Colonic mucosa (tissue), 4 donors: ENCODE measurements around the gene APCDD1L. TPM values are rescaled to one million over a fixed set of nuclear protein-coding genes. Genes with fewer than 3 reads are reported as not detected.

ENCODE experiments used
- DNase-seq: peaks from one replicate; pipeline ENCODE4 v3.0.0-alpha.2; 2020
- H3K27ac ChIP-seq: fragments of 200-600 bp; one replicate; pipeline ENCODE4 v1.8.0; 2021
- H3K27me3 ChIP-seq: fragments of 200-600 bp; one replicate; pipeline ENCODE4 v1.8.0; 2021
- H3K36me3 ChIP-seq: fragments of 200-600 bp; one replicate; pipeline ENCODE4 v1.8.0; 2021
- H3K4me1 ChIP-seq: fragments of 200-600 bp; one replicate; pipeline ENCODE4 v1.8.0; 2021; ENCODE audit warnings: mild to moderate bottlenecking
- H3K4me3 ChIP-seq: fragments of 200-600 bp; one replicate; pipeline ENCODE4 v1.8.0; 2021
- H3K9ac ChIP-seq, 2 donors: one replicate each; pipeline ENCODE4 v1.7.0; 2013; ENCODE audit warnings: control low read depth in 2 of 2, low read depth in 2 of 2, low read length in 2 of 2
- H3K9me3 ChIP-seq: fragments of 200-600 bp; one replicate; pipeline ENCODE4 v1.8.0; 2021
- CTCF ChIP-seq: fragments of 200-600 bp; IDR thresholded peaks from one replicate; pipeline ENCODE4 v1.8.0; 2022; ENCODE audit warnings: antibody characterized with exemption, mild to moderate bottlenecking
- intact Hi-C: fragments of 100-400 bp; cut with DNase I; formaldehyde crosslinking; loops from one replicate; pipeline ENCODE4 v1.14.1; 2022
- total RNA-seq, 2 donors: library from RNA; stranded (reverse); fragmentation: NEBNext Ultra II Directional in 1 of 2; extraction: Animal tissue kit (Norgen Biotek cat#: 25700) in 1 of 2; gene quantifications; one replicate each; pipeline ENCODE4 v1.2.1, GENCODE V29; 2021
- donor health status: healthy.
- donor health status: DM: no; HTN: no; CAD: no.
- donor health status: DM: no; HTN: no; CAD: no.

The APCDD1L gene
- total RNA-seq, 2 donors from 2014 or later: 0.32 to 1.0 TPM

DNA sequence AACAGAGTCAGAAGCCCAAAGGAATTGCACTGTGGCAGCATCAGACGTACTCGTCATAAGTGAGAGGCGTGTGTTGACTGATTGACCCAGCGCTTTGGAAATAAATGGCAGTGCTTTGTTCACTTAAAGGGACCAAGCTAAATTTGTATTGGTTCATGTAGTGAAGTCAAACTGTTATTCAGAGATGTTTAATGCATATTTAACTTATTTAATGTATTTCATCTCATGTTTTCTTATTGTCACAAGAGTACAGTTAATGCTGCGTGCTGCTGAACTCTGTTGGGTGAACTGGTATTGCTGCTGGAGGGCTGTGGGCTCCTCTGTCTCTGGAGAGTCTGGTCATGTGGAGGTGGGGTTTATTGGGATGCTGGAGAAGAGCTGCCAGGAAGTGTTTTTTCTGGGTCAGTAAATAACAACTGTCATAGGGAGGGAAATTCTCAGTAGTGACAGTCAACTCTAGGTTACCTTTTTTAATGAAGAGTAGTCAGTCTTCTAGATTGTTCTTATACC is 70.4 kb downstream of the APCDD1L start:
- no peak for TF ChIP-seq CTCF
- Histone ChIP-seq H3K36me3 (no peaks in the 10 kb centered on the region), H3K4me1 (no peaks in the 10 kb centered on the region), H3K9me3 (no peaks in the 10 kb centered on the region), H3K27me3 (no peaks in the 10 kb centered on the region), H3K27ac (no peak overlapping the region), H3K9ac (no peak overlapping the region), H3K4me3 (no peak overlapping the region)
- intact Hi-C loops: loop anchor here (5.0 kb wide), 2 partner anchors 52 to 208 kb away; no protein-coding TSS in a partner anchor
- DNase-seq: no peak

- Histone ChIP-seq H3K27ac (no peak overlapping the region), H3K9me3 (no peaks in the 10 kb centered on the region), H3K36me3 (no peaks in the 10 kb centered on the region), H3K9ac (no peak overlapping the region), H3K4me1 (no peaks in the 10 kb centered on the region), H3K4me3 (no peak overlapping the region), H3K27me3 (no peaks in the 10 kb centered on the region)
- DNase-seq: no peak
- TF ChIP-seq CTCF: no peak
- intact Hi-C loops: no loop called here
Observed at GRCh38 chr20:58441723-58442122, 73.5 kb downstream of the APCDD1L start.

DNA sequence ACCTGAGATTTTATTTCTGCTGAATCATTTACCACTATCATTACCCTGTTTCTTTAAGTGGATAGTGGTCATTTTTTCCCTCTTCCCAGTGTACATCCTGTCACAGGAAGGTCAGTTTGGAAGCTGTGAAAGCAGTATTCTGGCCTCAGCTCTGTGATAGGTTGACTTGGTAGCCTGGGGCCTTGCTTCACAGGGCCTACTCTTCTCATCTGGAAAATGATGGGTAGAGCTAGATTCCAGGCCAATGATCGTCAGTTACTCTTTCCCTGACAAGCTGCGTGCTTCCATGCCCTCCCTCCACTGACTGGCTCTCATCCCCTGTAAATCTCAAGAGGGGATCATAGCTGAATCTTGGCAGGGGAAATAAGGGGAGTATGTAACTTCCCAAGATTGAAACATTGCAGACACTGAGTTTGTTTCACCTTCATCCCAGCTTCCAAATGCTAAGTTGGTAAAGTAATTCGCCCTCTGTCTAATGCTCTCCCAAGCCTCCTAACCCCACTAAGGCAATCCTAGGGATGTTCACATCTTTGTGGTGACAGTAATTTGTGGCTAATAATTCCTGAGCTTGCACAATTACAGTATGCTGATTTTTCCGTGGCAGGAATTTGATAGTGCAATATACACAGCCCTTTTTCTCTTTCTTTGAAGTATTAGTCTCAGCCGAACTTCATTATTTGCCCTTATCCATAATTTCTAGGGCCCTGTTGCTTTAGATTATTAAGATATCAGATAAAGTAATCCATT is 75.0 kb downstream of the APCDD1L start:
- H3K27ac ChIP-seq: no peak overlapping the region
- no peaks in the 10 kb centered on the region for H3K27me3 ChIP-seq
- H3K36me3 ChIP-seq: no peaks in the 10 kb centered on the region
- no peak for TF ChIP-seq CTCF
- DNase-seq: no peak
- H3K9me3 ChIP-seq: no peaks in the 10 kb centered on the region
- no peak overlapping the region for H3K9ac ChIP-seq
- no peak overlapping the region for H3K4me3 ChIP-seq
- no peaks in the 10 kb centered on the region for H3K4me1 ChIP-seq
- intact Hi-C loops: no loop called here

DNA sequence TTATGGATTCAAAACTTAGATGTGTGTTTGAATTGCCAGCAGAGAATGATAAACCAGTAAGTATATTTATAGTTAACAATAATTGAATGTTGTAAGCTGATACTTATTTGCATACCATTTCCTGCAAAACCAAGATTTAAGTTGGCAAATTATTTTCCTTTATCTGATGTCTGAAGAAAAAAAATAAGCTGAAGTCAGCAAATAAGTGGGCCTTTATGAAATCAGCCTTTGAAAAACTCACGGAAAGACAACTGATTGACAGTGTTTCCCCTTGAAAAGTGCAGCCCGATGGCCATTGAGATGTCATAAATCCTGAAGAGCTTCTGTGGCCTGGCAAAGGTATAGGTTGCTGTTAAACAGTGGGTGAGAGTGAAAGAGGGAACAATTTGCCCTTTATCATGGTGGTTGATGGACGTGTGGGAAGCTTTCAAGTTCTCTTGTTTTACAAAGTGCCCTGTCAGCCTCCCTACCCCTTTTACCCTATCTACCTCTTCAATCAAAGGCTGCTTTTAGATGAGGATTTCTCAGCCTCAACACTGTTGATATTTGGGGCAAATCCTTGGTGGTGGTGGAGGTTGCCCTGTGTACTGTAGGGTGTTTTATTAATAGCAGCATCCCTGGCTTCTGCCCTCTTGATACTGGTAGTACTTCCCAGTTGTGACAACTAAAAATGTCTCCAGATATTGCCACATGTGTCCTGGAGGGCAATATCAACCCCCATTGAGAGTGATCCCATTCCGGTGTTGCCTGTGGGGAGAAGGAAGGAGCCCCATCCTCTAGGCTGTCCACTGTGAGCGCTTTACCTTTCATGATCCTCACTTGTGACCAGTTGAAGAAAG is 76.0 kb downstream of the APCDD1L start:
- Histone ChIP-seq H3K4me3 (no peak overlapping the region), H3K9me3 (no peaks in the 10 kb centered on the region), H3K4me1 (peaks cover 2% of the 10 kb centered on the region), H3K36me3 (no peaks in the 10 kb centered on the region), H3K27me3 (no peaks in the 10 kb centered on the region), H3K9ac (no peak overlapping the region), H3K27ac (no peak overlapping the region)
- intact Hi-C loops: no loop called here
- no peak for DNase-seq
- TF ChIP-seq CTCF: no peak

GRCh38 chr20:58436868-58437645 is 78.1 kb downstream of the APCDD1L start:
- no peak for TF ChIP-seq CTCF
- H3K9me3 ChIP-seq: no peaks in the 10 kb centered on the region
- intact Hi-C loops: no loop called here
- H3K9ac ChIP-seq: no peak overlapping the region
- H3K27ac ChIP-seq: no peak overlapping the region
- no peaks in the 10 kb centered on the region for H3K27me3 ChIP-seq
- H3K36me3 ChIP-seq: no peaks in the 10 kb centered on the region
- H3K4me3 ChIP-seq: no peak overlapping the region
- H3K4me1 ChIP-seq: peaks cover 9% of the 10 kb centered on the region
- no peak for DNase-seq
